ENCODE data around the gene CTLA4.
A peak's percentile ranks its signal among the peaks of the same experiment; 100 is the strongest.

The CTLA4 gene
- 8.1 to 102 (median 68.7) reads per million in 3 experiments for total RNA-seq

DNA sequence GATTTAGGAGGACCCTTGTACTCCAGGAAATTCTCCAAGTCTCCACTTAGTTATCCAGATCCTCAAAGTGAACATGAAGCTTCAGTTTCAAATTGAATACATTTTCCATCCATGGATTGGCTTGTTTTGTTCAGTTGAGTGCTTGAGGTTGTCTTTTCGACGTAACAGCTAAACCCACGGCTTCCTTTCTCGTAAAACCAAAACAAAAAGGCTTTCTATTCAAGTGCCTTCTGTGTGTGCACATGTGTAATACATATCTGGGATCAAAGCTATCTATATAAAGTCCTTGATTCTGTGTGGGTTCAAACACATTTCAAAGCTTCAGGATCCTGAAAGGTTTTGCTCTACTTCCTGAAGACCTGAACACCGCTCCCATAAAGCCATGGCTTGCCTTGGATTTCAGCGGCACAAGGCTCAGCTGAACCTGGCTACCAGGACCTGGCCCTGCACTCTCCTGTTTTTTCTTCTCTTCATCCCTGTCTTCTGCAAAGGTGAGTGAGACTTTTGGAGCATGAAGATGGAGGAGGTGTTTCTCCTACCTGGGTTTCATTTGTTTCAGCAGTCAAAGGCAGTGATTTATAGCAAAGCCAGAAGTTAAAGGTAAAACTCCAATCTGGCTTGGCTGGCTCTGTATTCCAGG lies at the start of gene CTLA4:
Gene CTLA4 (plus strand): TSS at position 211 of the 640 bp plus-strand sequence. CDS start 172 bp downstream, at position 383.
- DNase-seq = peak; percentile 63

- no peak for DNase-seq
Observed at GRCh38 chr2:203818656-203819055, 48.9 kb upstream of the CTLA4 start.

- no peak for DNase-seq
Observed at GRCh38 chr2:203819434-203820133, 48.0 kb upstream of the CTLA4 start.

DNA sequence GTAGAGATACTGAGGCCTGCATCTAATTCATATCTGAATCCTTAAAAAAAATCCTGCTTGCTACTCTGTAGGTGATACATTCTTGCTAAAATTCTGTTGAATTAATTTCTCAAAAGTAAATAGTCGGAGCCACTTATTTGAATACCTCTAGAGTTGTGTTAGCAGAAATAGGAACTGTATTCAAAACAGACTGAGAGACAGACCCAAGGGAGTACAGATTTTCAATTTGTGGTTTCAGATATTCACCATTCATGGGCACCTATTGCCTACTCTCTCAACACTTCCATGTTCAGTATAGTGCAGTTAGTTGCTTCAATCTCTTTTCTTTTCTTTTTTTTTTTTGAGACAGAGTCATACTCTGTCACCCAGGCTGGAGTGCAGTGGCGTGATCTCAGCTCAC lies 46.6 kb upstream of the CTLA4 start:
- no peak for DNase-seq

DNA sequence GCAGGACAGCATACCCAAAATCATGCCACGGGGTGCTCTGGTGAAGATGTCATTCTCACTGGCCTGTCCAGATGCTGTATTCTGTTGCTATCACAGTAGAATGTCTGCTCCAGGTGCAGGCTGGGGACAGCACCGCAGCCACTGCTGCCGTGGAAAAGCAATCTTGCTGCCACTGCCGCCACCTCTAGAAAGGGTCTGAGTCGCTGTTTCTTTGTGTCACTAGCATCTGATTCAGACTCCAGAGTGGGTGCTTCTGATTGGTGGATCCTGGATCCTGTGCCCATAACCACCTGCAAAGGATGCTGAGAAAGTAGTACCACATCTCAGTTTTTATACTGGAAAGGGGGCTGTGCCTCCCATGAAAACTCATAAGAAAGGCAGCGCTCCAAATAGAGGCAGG lies 45.3 kb upstream of the CTLA4 start:
- no peak for DNase-seq

DNA sequence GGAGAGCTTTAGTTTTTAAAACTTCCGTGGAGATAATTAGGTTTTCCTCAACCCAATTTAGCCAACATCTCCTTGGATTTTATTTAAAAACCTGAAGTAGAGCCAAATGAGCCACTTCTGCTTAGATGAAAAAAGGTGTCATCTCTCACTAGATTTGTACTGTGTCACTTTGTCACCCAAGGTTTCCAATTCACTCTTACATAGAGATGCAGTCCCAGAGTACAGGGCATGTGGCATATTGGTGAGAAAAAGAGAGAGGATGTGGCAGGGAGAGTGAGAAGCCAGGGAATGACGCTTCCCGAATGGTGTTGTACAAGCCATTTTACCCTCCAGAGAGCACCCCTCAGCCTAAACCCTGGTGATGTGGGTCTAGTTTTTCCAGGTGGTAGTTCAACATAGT lies 44.4 kb upstream of the CTLA4 start:
- no peak for DNase-seq

DNA sequence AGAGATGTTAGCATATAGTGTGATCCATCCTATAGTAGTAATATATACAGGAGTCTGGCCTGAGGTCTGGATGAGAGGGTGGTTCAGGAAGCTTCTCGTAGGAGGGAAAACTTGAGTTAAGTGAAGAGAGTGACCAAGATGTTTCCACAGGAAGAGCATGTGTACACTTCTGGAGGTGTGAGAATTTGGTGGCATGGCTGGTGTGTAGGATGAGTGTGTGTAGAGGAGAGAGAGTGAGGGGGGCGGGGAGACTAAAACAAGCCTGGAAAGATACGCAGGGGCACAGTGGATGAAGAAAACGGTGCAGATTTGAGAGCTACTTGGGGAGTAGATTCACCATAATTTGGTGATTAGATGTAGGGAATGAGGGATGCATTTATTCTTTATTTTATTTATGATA lies 43.5 kb upstream of the CTLA4 start:
- DNase-seq = no peak

GRCh38 chr2:203824603-203825002 lies 43.0 kb upstream of the CTLA4 start:
- DNase-seq = no peak

GRCh38 chr2:203826704-203827103 lies 40.9 kb upstream of the CTLA4 start:
- DNase-seq = no peak

- DNase-seq = no peak
Observed at GRCh38 chr2:203830304-203831055, 37.1 kb upstream of the CTLA4 start.

DNA sequence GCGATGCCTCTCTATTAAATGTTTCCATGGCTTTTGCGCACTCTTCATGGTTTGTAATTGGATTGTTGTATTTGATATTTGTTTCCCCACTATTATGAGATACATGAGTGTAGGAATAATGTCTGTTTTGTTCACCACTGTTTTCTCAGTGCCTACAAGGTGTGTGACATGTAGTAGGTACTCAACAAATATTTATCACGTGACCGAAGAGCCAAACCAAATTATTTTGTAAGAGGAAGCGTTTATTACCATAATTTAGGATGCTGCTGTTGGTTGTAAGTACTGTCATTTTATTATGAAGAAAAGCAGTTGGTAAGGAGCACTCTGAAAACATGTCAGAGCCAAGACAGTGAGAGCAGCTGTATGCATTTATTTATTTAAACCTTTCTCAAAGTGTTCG lies 32.2 kb upstream of the CTLA4 start:
- no peak for DNase-seq

GRCh38 chr2:203835892-203836800 lies 31.4 kb upstream of the CTLA4 start:
- DNase-seq = no peak

- DNase-seq = no peak
Observed at GRCh38 chr2:203840655-203841205, 26.8 kb upstream of the CTLA4 start.

- no peak for DNase-seq
Observed at GRCh38 chr2:203841654-203842053, 25.9 kb upstream of the CTLA4 start.

DNA sequence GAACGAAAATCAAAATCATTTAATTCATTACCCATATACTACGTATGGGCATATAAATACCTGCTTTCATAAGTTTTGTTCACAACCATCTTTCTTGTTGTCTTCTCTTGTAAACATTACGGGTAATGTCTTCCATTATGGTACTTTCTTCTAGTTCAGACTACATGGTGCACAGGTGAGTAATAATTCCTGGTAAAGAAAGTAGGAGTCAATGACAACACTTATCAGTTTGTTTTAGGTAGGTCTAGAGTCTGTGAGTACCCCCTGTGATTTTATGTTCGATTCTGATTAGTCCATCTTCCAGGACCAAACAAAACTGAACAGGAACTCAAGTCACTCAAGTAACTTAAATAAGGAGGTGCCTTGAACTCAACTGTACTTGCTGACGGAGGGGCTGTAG lies 25.2 kb upstream of the CTLA4 start:
- DNase-seq = no peak

DNA sequence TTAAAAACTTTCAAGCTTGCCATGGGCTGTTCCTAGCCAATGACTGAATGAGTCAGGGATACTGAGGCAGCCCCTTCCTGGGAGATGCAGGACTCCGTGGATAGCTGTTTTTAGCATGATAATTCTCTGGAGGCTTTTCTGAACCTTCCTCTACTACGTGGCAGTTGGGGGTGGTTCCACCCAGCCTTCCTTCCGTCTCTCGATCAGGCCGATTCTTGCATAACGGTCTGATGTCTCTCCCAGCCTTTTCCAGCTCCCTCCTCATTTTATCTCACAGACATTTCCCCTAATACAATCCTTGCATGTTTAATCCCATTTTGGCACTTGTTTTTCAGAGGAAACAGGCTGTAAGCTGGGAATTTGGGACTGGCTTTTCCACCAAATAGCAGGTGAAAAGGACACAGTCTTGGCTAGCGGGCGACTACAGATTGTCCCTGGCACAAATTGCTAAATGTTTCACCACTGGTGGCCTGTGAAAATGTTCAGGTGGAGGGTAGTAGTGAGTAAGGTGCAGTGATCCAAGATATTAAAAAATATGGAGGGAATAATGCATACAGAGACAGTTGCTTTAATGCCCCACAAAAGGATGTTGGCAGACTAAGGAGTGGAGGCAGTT lies 21.0 kb upstream of the CTLA4 start:
- DNase-seq = no peak

- DNase-seq = no peak
Observed at GRCh38 chr2:203849010-203849409, 18.6 kb upstream of the CTLA4 start.

DNA sequence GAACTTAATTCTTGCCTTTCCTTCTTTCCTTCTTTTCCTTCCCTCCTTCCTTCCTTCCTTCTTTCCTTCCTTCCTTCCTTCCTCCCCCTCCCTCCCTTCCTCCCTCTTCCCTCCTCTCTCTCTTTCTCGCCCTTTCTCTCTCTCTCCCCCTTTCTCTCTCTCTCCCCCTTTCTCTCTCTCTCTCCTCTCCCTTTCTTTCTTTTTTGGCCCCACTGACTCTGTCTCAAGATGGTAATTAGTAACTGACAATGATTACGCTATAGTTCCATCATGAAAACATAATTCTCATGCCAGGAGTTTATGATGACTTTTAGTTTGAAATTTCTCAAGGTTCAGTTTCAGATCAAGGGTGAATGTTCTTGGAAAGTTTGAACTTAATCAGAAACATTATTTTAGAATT lies 14.8 kb upstream of the CTLA4 start:
- no peak for DNase-seq

GRCh38 chr2:203853271-203853670 lies 14.3 kb upstream of the CTLA4 start:
- no peak for DNase-seq

GRCh38 chr2:203853722-203854121 lies 13.8 kb upstream of the CTLA4 start:
- DNase-seq = no peak

DNA sequence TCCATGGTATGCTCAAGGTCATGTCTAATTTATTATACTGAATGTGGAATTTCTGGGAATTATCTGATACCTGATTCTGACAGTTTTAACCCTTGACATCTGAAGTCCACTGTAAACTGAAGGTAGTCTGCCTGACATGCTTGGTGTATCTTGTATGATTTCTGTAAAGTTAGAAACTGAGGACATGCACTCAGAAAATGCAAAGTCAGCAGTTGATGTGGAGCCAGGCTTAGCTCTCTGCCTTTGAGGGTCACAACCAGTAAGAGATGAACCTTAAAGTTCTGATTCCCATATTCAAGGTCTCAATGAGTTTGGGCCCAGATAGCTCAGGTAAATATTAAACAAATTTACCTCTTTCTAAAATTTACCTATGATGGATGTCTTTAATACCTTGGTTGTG lies 12.3 kb upstream of the CTLA4 start:
- no peak for DNase-seq

- DNase-seq = no peak
Observed at GRCh38 chr2:203857656-203858055, 9.9 kb upstream of the CTLA4 start.

Data from central memory CD4-positive, alpha-beta T cell (primary cell).